Kidney (tissue), 14 donors: ENCODE measurements around the gene CCDC197. TPM values are rescaled to one million over a fixed set of nuclear protein-coding genes. Genes with fewer than 3 reads are reported as not detected.

Source experiments
- DNase-seq, 5 donors: peaks; one replicate each; pipeline ENCODE4 v3.0.0-alpha.2; 2013 to 2020
- FAIRE-seq: peaks from 2 replicates; lab custom pipeline; 2012; peaks lifted over from hg19 to GRCh38; lab: Jason Lieb, UNC
- H3K27ac ChIP-seq, 2 donors: one replicate each; pipeline ENCODE4 v1.7.0; 2013; ENCODE audit warnings: low read depth in 2 of 2, low read length in 2 of 2, inconsistent platforms in 1 of 2
- H3K27me3 ChIP-seq: one replicate; pipeline ENCODE4 v1.7.1; 2013; ENCODE audit warnings: low read length, inconsistent platforms; ENCODE audit not compliant: control insufficient read depth, insufficient read depth
- H3K36me3 ChIP-seq, 3 donors: one replicate each; pipeline versions ENCODE4 v1.7.0 to v1.7.1; 2013; ENCODE audit warnings: low read length in 3 of 3, control low read depth in 1 of 3, inconsistent platforms in 1 of 3; ENCODE audit not compliant: insufficient read depth in 3 of 3, control insufficient read depth in 2 of 3
- H3K4me1 ChIP-seq, 3 donors: one replicate each; pipeline versions ENCODE4 v1.7.0 to v1.7.1; 2013; ENCODE audit warnings: low read length in 3 of 3, inconsistent platforms in 1 of 3, low read depth in 1 of 3; ENCODE audit not compliant: control insufficient read depth in 2 of 3, insufficient read depth in 2 of 3
- H3K4me3 ChIP-seq, 3 donors: one replicate each; pipeline versions ENCODE4 v1.7.0 to v1.8.1; 2013; ENCODE audit warnings: low read length in 3 of 3, control low read depth in 1 of 3, inconsistent platforms in 1 of 3
- H3K9ac ChIP-seq, 3 donors: one replicate each; pipeline versions ENCODE4 v1.7.0 to v1.7.1; 2013; ENCODE audit warnings: low read length in 3 of 3, control low read depth in 1 of 3, inconsistent platforms in 1 of 3
- H3K9me3 ChIP-seq, 3 donors: one replicate each; pipeline versions ENCODE4 v1.7.0 to v1.7.1; 2013; ENCODE audit warnings: low read length in 3 of 3, control low read depth in 1 of 3, inconsistent platforms in 1 of 3; ENCODE audit not compliant: control insufficient read depth in 2 of 3, insufficient read depth in 1 of 3
- intact Hi-C: fragments of 100-400 bp; cut with DNase I; formaldehyde crosslinking; loops from one replicate; pipeline ENCODE4 v1.11.1; 2022
- polyA plus RNA-seq: library from polyadenylated mRNA; stranded (reverse); fragments of 350-450 nt; fragmentation: Illumina TruSeq; extraction: RNeasy Lipid Tissue Mini Kit (QIAGEN cat#74804); gene quantifications from one replicate; pipeline ENCODE4 v1.2.3, GENCODE V29; 2014; ENCODE audit warnings: low read depth, low replicate concordance; ENCODE audit not compliant: insufficient read depth
- total RNA-seq: library from RNA; stranded (reverse); fragmentation: NEBNext Ultra II Directional; extraction: Animal tissue kit (Norgen Biotek cat#: 25700); gene quantifications from one replicate; pipeline ENCODE4 v1.2.1, GENCODE V29; 2021
- TF ChIP-seq, protein P1 (sequence below): IDR thresholded peaks from 3 replicates; pipeline ENCODE4 v1.5.1; 2012; ENCODE audit warnings: mild to moderate bottlenecking, moderate library complexity, borderline replicate concordance; ENCODE audit not compliant: insufficient read depth; ENCODE audit errors: extremely low read depth
- donor health status: control.
- donor health status: control.
- donor health status: control.
- donor health status: control.
- donor health status: control.
- donor health status: DM: yes; HTN: yes; CAD: no.
- donor health status: Normal renal cell carcinoma (clear cell type).

CCDC197 gene
- total and polyA plus RNA-seq, 2 donors from 2014 or later, result not detected

DNA sequence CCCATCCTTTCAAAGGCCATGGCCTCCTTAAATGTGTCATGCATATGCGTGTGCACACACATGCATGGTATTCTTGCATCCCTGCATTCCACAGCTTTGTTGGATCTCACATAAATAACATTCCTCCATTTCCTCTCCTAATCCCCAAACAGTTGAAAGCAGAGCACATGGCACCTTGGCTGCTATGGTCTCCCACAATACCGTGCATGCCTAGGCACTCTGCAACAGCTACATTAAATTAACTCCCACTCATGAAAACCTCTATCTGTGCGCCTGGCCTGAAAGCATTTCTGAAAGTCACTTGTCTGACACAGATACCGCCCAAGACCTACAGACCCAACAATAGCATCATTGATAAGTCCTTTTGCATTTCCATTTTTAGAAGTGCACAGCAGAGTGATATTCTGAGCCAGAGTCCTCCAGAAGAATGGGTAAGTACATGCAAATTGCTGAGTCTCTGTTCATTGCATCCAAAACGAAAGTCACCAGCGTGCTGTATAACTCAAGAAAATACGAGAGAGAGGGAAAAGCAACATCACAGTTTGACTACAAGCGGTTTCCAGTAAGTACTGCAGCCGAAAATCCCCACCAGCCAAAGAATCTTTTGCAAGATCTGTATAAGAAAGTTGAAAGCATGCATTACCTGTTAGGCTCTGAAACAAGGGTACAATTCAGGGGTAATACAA is 21.2 kb upstream of the CCDC197 start:
- H3K36me3 ChIP-seq, result no peaks in the 10 kb centered on the region
- H3K9me3 ChIP-seq, result no peaks in the 10 kb centered on the region
- no peak overlapping the region for H3K4me3 ChIP-seq
- H3K27ac ChIP-seq, result no peak overlapping the region
- TF ChIP-seq, protein P1, sequence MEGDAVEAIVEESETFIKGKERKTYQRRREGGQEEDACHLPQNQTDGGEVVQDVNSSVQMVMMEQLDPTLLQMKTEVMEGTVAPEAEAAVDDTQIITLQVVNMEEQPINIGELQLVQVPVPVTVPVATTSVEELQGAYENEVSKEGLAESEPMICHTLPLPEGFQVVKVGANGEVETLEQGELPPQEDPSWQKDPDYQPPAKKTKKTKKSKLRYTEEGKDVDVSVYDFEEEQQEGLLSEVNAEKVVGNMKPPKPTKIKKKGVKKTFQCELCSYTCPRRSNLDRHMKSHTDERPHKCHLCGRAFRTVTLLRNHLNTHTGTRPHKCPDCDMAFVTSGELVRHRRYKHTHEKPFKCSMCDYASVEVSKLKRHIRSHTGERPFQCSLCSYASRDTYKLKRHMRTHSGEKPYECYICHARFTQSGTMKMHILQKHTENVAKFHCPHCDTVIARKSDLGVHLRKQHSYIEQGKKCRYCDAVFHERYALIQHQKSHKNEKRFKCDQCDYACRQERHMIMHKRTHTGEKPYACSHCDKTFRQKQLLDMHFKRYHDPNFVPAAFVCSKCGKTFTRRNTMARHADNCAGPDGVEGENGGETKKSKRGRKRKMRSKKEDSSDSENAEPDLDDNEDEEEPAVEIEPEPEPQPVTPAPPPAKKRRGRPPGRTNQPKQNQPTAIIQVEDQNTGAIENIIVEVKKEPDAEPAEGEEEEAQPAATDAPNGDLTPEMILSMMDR, result no peak
- H3K4me1 ChIP-seq, result peaks cover 0 to 3% (median 0%) of the 10 kb centered on the region in 3 donors
- FAIRE-seq, result no peak
- no peak for DNase-seq
- H3K27me3 ChIP-seq, result no peaks in the 10 kb centered on the region
- H3K9ac ChIP-seq, result no peak overlapping the region
- intact Hi-C loops, result no loop called here

DNA sequence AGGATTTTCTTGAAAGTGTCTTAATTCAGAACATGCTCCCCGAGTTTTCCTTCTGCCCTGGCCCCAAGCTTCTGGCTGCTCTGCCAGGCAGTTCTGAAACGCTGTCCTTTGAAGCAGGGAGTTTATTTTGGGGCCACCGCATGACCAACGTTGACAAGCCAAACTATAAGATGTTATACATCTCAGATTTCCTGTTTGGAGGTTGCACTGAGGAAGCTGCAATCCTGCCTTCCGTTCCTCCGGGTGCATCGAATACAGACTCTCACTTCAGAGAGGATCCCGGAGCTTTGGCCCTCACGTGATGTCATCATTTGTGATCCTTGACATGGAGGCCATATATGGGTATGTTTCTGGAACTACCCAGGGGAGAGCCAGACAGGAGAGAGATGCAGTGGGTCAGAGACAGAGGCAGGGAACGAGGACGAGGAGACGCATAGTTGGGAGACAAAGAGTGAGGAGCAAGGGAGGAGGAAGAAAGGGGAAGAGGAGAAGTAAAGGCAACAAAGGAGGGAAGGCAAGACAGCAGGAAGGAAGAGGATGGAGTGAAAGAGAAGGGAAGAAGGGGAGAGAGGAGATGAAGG is 20.5 kb upstream of the CCDC197 start, which contains the start of gene ASB2:
Gene ASB2, minus strand, starts transcription at position 94 of the 581 bp plus-strand sequence. CDS start 12,031 bp downstream, outside the sequence.
- H3K27ac ChIP-seq, result no peak within 1 kb of the TSS
- no peak within 1 kb of the TSS for H3K4me3 ChIP-seq
- H3K9me3 ChIP-seq, result no peaks in the 10 kb centered on the region

DNA sequence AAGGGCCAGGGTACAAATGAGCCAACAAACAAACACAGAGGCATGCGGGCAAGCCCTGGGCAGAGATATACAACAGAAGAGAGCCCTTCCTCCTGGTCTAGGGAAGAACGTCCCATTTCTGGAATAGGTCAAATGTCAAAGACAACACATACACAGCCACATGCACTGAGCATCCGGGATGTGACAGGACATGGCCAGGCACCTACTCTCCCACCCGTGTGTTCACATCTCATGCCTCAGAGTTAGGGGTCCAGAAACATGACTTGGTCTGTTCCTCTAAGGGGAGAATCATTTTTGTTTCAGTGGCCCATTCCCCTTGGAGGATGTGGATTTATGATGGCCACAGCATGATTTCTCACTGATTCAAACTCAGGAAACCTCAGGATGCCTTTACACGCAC is 19.9 kb upstream of the CCDC197 start:
- H3K9ac ChIP-seq, result no peak overlapping the region
- no peak for FAIRE-seq
- TF ChIP-seq, protein P1, result no peak
- no peak for DNase-seq
- no peak overlapping the region for H3K27ac ChIP-seq
- intact Hi-C loops, result no loop called here
- H3K4me3 ChIP-seq, result no peak overlapping the region
- H3K4me1 ChIP-seq, result no peaks in the 10 kb centered on the region
- H3K36me3 ChIP-seq, result no peaks in the 10 kb centered on the region
- H3K27me3 ChIP-seq, result no peaks in the 10 kb centered on the region
- H3K9me3 ChIP-seq, result no peaks in the 10 kb centered on the region

More for the DNA sequence above, 20.5 kb upstream of the CCDC197 start, which contains the start of gene ASB2:
- intact Hi-C loops, result no loop called here
- no peaks in the 10 kb centered on the region for H3K36me3 ChIP-seq
- DNase-seq (peak in 1 of 5 donors; percentile 36), FAIRE-seq (no peak)
- H3K4me1 ChIP-seq, result no peaks in the 10 kb centered on the region
- TF ChIP-seq, protein P1, result no peak
- H3K9ac ChIP-seq, result no peak within 1 kb of the TSS
- H3K27me3 ChIP-seq, result no peaks in the 10 kb centered on the region
